Stimulated activated CD8-positive, alpha-beta memory T cell treated with anti-CD3 and anti-CD28 coated beads, Interleukin-2, amount 100 ng/mL, for 1 hour (primary cell): ENCODE measurements around the gene CTXN3.
"Not testable (repeated sequence)": the region's sequence is repeated elsewhere in the genome, so short reads cannot be mapped to it uniquely, and the experiment has no call there.

Experiments used
- DNase-seq, 2 donors: peaks; one replicate each; pipeline ENCODE4 v3.0.0-alpha.2; 2020; ENCODE audit warnings: low read depth in 2 of 2

The CTXN3 gene

DNA sequence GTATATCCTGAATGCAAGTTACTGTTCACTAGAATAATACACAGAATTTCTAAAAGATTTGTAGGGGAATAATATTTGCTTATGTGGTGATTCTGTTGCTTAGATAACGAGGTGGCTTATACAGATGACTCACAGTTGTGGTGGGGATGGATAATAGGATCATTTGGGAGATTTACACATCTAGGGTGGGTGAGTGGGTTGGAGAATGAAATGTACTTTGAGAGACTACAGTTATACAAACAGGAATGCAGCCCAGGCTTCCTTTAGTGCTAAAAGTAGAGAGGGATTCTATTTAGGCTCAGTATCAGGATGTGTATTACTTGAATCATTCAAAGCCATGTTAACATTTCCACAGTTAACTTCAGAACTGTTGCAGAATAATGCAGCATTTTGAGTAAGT lies 1.8 kb downstream of the CTXN3 start:
- DNase-seq: no peak

DNA sequence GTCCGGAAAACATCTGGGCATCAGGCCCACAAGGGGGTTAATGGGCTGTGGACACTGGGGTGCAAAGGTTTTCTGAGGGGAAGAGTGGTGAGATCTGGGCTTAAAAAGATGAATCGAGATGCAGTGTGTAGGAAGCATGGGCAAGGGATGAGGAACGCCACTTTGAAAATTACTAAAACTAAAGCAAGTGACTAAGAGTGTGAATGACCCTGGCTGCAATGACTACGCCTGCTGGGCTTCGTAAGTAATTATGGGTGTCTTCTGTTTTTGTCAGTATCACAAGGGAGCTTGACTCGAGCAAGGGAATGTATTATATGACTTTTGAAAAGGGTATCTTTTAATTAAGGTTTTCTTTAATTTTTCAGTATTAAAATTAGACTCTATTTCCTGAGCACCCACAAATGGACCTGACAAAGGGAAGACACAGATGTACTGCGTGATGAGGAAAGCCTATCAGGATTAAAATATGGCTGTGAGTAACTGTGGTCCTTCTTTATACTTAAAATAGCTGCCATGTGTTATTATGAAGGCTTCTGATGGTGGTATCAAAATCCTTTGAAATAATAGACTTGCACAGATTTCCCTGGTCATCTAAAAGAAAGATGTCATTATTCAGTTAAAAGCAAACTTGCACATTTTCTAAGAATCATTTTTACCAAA lies 4.2 kb downstream of the CTXN3 start:
- DNase-seq: no peak

GRCh38 chr5:127656825-127657224 lies 7.9 kb downstream of the CTXN3 start:
- no peak for DNase-seq

- no peak for DNase-seq
Observed at GRCh38 chr5:127660047-127660733, 11.3 kb downstream of the CTXN3 start.

DNA sequence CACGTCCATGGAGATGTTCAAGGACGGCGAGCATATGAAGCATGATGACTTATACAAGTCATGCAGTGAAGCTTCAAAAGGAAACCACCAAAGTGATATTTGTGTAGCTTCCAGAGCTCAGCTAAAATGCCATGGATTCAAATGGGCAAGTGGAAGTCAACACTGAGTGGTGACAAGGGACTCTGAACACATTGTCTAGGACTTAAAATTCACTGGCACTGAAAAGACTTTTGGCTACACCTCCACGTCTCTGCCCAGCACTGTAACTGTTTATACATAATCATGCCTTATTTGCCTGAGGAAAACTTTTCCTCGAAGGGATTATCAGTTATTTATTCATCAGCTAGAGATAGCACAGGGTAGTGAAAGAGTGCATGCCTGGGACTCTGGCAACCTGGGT lies 15.2 kb downstream of the CTXN3 start:
- no peak for DNase-seq

- no peak for DNase-seq
Observed at GRCh38 chr5:127665641-127666040, 16.8 kb downstream of the CTXN3 start.

DNA sequence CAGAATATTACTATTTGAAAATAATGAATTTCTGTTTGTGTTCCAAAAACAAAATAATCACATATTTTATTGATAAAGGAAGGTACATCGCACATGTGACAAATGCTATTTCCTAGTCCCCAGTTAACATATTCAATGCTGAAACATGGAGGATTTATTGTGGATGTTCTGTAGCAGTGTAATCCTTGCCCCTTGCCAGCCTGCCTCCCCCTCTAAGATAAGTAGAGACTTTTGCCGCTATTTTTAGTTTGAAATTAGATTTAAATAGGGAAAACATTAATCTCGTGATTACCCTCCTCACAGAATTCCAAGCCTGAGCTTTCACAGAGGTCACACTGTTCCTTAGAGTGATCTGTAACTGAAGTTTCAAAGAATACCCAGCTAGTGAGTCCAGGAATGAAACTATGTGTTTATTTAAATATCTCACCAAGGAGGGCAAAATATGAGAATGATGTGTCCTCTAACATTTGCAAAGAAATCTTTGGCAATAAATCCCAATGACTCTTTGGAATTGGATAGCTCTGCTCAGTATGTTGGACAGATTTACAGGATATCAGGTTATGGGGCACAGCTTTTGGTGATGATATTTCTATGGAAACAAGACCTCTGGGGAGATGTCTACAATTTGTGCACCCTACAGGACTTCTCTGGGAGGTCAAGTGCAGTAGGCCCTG lies 17.3 kb downstream of the CTXN3 start:
- no peak for DNase-seq

GRCh38 chr5:127667926-127668325 lies 19.0 kb downstream of the CTXN3 start:
- DNase-seq: no peak

GRCh38 chr5:127671218-127671617 lies 22.3 kb downstream of the CTXN3 start:
- no peak for DNase-seq

DNA sequence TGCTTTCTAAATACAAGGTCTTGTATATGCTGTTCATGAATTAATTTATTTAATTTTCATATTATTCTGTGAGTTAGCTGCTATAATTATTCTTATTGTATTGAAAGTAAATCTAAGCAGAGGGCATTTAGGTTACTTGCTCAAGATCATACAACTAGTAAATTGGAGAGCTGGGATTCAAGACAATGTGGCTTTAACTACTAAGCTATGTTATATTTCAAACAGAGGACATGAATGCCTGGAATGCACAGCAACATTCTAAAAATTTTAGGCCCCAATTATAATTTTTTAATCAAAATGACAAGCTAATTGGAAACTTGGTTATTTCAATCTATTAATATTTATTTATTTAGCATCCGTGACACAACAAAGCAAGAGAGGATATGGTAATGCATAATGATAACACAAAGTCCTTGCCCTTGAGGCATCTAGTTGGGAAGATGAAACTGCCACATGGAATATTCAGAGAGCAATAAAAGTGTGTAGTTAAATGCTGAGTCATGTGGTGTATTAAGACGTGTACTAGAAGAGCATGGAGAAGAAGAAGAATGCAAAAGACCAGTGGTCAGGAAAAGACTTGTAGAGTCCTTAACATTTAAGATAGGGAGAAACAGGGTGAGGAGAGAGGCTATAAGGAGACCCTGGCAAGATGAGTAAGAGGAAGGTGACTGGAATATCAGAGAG lies 24.4 kb downstream of the CTXN3 start:
- DNase-seq: no peak

- DNase-seq: not testable (repeated sequence)
Observed at GRCh38 chr5:127676951-127677350, 28.1 kb downstream of the CTXN3 start.

- DNase-seq: not testable (repeated sequence)
Observed at GRCh38 chr5:127679691-127680330, 30.9 kb downstream of the CTXN3 start.

- DNase-seq: no peak
Observed at GRCh38 chr5:127680595-127680994, 31.7 kb downstream of the CTXN3 start.

- DNase-seq: no peak
Observed at GRCh38 chr5:127683008-127683407, 34.1 kb downstream of the CTXN3 start.

GRCh38 chr5:127684726-127685467 lies 36.0 kb downstream of the CTXN3 start:
- no peak for DNase-seq

DNA sequence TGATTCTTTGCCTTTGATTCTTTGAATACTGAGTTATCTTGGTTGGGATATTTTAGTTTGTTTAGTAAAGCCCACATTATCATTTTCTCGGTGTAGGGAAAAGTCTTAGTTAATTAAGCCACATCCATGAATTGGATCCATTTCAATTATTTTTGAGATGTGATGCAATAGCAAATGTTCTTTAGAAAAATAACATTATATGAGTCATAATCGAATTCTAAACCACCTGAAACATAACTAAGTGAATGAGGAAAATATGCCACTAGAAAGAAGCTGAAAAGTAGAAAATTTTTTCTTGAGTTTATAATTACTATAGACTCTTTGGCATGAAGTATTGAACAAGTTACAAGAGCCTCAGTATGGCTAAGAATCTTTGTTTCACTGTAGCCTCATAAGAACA lies 36.8 kb downstream of the CTXN3 start:
- DNase-seq: no peak

- no peak for DNase-seq
Observed at GRCh38 chr5:127686424-127686823, 37.5 kb downstream of the CTXN3 start.

DNA sequence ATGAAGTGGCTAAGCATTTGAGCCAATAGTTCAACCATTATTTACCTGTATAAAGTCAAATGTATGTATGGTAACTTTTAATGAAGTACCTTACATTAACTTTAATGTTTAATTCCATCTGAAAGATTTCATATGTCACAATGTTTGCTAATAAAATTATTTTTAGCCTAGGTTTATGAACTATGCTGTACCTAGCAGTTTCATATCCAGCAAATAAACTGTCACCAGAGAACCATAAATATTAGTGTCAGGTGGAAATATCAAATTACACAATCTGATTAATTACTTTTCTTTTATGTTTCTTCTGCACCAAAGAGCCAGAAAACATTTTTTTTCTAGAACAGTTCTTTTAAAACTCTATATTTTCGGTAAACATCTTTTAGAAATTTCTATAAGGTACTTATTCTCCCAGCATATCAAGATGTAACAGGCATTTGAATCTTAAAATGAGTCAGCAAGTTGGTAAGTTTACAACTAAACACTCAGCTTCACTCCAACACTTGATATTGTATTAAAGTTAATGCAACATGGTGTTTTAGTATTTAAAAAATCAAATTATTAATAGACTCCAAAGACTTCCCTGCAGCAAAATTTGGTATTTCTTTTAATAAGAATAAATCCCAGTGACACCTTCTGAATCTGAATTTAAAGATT lies 45.8 kb downstream of the CTXN3 start:
- no peak for DNase-seq

- no peak for DNase-seq
Observed at GRCh38 chr5:127695346-127695745, 46.5 kb downstream of the CTXN3 start.

GRCh38 chr5:127696683-127697082 lies 47.8 kb downstream of the CTXN3 start:
- no peak for DNase-seq
